ENCODE measurements around the gene PARVA. TPM values are rescaled to one million over a fixed set of nuclear protein-coding genes. Genes with fewer than 3 reads are reported as not detected.

The PARVA gene
- total and polyA plus RNA-seq, 9 of the 15 experiments (the other 6 are each of a cell fraction or from before 2014, with no cell fraction given): 0.11 TPM; not detected in 8

DNA sequence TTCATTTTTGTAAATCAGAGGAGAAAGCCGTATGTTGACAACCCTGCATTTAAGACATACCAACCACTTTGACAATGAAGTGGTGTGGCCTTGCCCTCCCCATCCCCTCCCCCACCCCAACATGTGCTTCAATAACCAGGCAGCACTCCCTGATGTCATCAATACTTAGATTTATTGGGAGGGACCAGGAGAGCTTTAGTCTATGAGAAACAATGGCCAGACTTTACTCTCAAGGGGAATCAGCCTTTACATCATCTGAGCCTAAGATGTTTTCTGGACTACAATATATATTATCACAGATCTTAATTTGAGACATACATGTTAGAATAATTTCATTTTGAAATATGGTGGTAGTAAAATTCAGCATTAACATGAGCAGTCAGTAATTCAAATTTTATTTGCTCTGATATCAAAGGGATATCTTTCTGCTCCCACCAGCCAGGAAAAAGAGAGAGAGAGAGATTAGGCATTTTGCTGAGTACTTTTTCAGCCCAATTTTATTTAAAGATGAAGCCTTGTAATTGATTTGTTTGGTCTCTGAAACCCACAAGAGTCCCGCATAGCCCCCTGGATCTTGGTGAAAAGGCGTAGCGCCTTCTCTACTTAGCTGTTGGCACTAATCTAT, 38.1 kb downstream of the PARVA start:
- no peak for DNase-seq (ENCODE audit: extremely low read depth in 1 of 4, low spot score in 3 of 4)
- Histone ChIP-seq H3K27me3 (ENCODE audit: control insufficient read depth in 2 of 2, insufficient read depth in 2 of 2, low read length in 2 of 2) (no peaks in the 10 kb centered on the region; a peak in 2 of 5 replicates), H3K79me2 (ENCODE audit: control insufficient read depth, insufficient read depth, low read length) (no peaks in the 10 kb centered on the region), H3K4me3 (no peak overlapping the region), H4K20me1 (replicated peaks; ENCODE audit: control insufficient read depth, insufficient read depth, low read length) (no peaks in the 10 kb centered on the region), H3K9me3 (replicated peaks; ENCODE audit: control insufficient read depth, insufficient read depth, low read depth, low read length) (no peaks in the 10 kb centered on the region), H3K4me2 (ENCODE audit: insufficient read depth, low read length) (no peak overlapping the region), H3K9me1 (ENCODE audit: control insufficient read depth, insufficient read depth, low read length) (no peaks in the 10 kb centered on the region), H3K4me1 (replicated peaks in 1 of 2; ENCODE audit: control insufficient read depth in 2 of 2, insufficient read depth in 2 of 2, low read length in 2 of 2) (peaks cover 10 to 11% of the 10 kb centered on the region in 2 experiments), H2AFZ (ENCODE audit: low read depth, low read length) (no peak overlapping the region), H3K36me3 (ENCODE audit: control insufficient read depth, insufficient read depth, low read length) (no peaks in the 10 kb centered on the region), H3K9ac (ENCODE audit: insufficient read depth in 1 of 2, low read depth in 2 of 2, low read length in 2 of 2) (no peak overlapping the region), H3K27ac (ENCODE audit: extremely low read depth, low read depth, low read length) (no peak overlapping the region)
- BruUV-seq (replicated peaks): no TSS peak
- POLR2A ChIA-PET: interaction anchor here (1.2 kb wide), 1 partner anchor 12 kb away, joined by 3 read pairs; no protein-coding TSS in a partner anchor
- in situ Hi-C loops (cut with MboI): no loop called here
- intact Hi-C loops (cut with micrococcal nuclease): no loop called here
- WGBS (ENCODE audit: insufficient coverage, low coverage, missing lambda C conversion rate): 78% methylated on average over 3 of the region's 4 CpGs
- ATAC-seq: no peak
- FAIRE-seq: no peak
- CTCF ChIA-PET (ENCODE audit: low intra/inter-chr PET ratio): interaction anchor here (0.6 kb wide), 1 partner anchor 10 kb away, joined by 3 read pairs; no protein-coding TSS in a partner anchor
- TF ChIP-seq OTX1 (CRISPR knock-in tag; IDR thresholded peaks at IDR 0.05): no peak
- no peak for TF ChIP-seq SRSF9 (IDR thresholded peaks at IDR 0.05; ENCODE audit: borderline replicate concordance, low read depth, low read length)
- TF ChIP-seq MYBL2 (IDR thresholded peaks at IDR 0.05; ENCODE audit: low read depth): no peak
- no peak for TF ChIP-seq MYBL2 (CRISPR knock-in tag; IDR thresholded peaks at IDR 0.05; ENCODE audit: borderline replicate concordance)
- TF ChIP-seq PYGO2 (tag; IDR thresholded peaks at IDR 0.05): no peak
- TF ChIP-seq PHF8 (IDR thresholded peaks at IDR 0.05; ENCODE audit: borderline replicate concordance, low read length): no peak
- TF ChIP-seq KLF1 (tag; IDR thresholded peaks at IDR 0.05): no peak
- TF ChIP-seq ZNF324 (CRISPR knock-in tag; IDR thresholded peaks at IDR 0.05): no peak
- TF ChIP-seq, protein P1, sequence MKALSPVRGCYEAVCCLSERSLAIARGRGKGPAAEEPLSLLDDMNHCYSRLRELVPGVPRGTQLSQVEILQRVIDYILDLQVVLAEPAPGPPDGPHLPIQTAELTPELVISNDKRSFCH (CRISPR knock-in tag; IDR thresholded peaks at IDR 0.05): no peak
- TF ChIP-seq, protein P1 (tag; IDR thresholded peaks at IDR 0.05): no peak
- TF ChIP-seq RBM22 (IDR thresholded peaks at IDR 0.05; ENCODE audit: low read depth, low read length, poor library complexity, severe bottlenecking): no peak
- no peak for TF ChIP-seq CC2D1A (IDR thresholded peaks at IDR 0.05)
- no peak for TF ChIP-seq GABPB2 (CRISPR knock-in tag; conservative IDR thresholded peaks at IDR 0.05)
- TF ChIP-seq, protein P2, sequence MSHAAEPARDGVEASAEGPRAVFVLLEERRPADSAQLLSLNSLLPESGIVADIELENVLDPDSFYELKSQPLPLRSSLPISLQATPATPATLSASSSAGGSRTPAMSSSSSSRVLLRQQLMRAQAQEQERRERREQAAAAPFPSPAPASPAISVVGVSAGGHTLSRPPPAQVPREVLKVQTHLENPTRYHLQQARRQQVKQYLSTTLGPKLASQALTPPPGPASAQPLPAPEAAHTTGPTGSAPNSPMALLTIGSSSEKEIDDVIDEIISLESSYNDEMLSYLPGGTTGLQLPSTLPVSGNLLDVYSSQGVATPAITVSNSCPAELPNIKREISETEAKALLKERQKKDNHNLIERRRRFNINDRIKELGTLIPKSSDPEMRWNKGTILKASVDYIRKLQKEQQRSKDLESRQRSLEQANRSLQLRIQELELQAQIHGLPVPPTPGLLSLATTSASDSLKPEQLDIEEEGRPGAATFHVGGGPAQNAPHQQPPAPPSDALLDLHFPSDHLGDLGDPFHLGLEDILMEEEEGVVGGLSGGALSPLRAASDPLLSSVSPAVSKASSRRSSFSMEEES (CRISPR knock-in tag; IDR thresholded peaks at IDR 0.05): no peak
- TF ChIP-seq NCOA2 (IDR thresholded peaks at IDR 0.05; ENCODE audit: partially characterized antibody in 2 of 2): no peak
- no peak for TF ChIP-seq ZNF175 (CRISPR knock-in tag; IDR thresholded peaks at IDR 0.05; ENCODE audit: low read depth)
- no peak for TF ChIP-seq ZNF133 (CRISPR knock-in tag; IDR thresholded peaks at IDR 0.05)

Data from K562 (cell line).